HCT116 (cell line): Measurements from ENCODE around the gene TSPEAR.

ENCODE experiments used
- ATF3 ChIP-seq: IDR thresholded peaks from 2 replicates; pipeline ENCODE4 v1.6.1; 2012
- CTCF ChIP-seq, 3 experiments: fragments of 200-600 bp in 1 of 3; sonication (generic) in 1 of 3; IDR thresholded peaks in 2 of 3; conservative IDR thresholded peaks in 1 of 3; 2 replicates each; pipeline ENCODE4 v1.5.1; 2012 to 2017; ENCODE audit warnings: low read depth in 2 of 3, low read length in 2 of 3, antibody characterized with exemption in 1 of 3, borderline replicate concordance in 1 of 3, control low read depth in 1 of 3, mild to moderate bottlenecking in 1 of 3, mixed read lengths in 1 of 3, mixed run types in 1 of 3, moderate library complexity in 1 of 3; ENCODE audit not compliant: insufficient read depth in 1 of 3
- POLR2A ChIP-seq: IDR thresholded peaks from 2 replicates; pipeline ENCODE4 v1.7.0; 2011; ENCODE audit warnings: borderline replicate concordance; ENCODE audit not compliant: insufficient read depth, insufficient read length; ENCODE audit errors: extremely low read depth
- POLR2AphosphoS5 ChIP-seq: IDR thresholded peaks from 2 replicates; pipeline ENCODE4 v1.6.1; 2011; ENCODE audit warnings: mild to moderate bottlenecking, low read depth, low read length, moderate library complexity
- REST ChIP-seq: IDR thresholded peaks from 2 replicates; pipeline ENCODE4 v1.6.1; 2012; ENCODE audit warnings: low read depth
- SIN3A ChIP-seq: IDR thresholded peaks from 2 replicates; pipeline ENCODE4 v1.6.1; 2012; ENCODE audit warnings: low read depth

- TF ChIP-seq POLR2AphosphoS5 (no peak), CTCF (IDR thresholded peaks at IDR 0.05 in 2 of 3, conservative IDR thresholded peaks at IDR 0.05 in 1 of 3; ENCODE audit: borderline replicate concordance in 1 of 3, insufficient read depth in 1 of 3, low read depth in 2 of 3, low read length in 2 of 3) (no peak), ATF3 (no peak), REST (no peak), POLR2A (no peak), SIN3A (no peak)
Measured at GRCh38 chr21:44510109-44510507, 201.3 kb downstream of the TSPEAR start.
